ENCODE measurements around the gene SLC66A1.
"Not testable (repeated sequence)": the region's sequence is repeated elsewhere in the genome, so short reads cannot be mapped to it uniquely, and the experiment has no call there.

The SLC66A1 gene, protein sequence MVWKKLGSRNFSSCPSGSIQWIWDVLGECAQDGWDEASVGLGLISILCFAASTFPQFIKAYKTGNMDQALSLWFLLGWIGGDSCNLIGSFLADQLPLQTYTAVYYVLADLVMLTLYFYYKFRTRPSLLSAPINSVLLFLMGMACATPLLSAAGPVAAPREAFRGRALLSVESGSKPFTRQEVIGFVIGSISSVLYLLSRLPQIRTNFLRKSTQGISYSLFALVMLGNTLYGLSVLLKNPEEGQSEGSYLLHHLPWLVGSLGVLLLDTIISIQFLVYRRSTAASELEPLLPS

DNA sequence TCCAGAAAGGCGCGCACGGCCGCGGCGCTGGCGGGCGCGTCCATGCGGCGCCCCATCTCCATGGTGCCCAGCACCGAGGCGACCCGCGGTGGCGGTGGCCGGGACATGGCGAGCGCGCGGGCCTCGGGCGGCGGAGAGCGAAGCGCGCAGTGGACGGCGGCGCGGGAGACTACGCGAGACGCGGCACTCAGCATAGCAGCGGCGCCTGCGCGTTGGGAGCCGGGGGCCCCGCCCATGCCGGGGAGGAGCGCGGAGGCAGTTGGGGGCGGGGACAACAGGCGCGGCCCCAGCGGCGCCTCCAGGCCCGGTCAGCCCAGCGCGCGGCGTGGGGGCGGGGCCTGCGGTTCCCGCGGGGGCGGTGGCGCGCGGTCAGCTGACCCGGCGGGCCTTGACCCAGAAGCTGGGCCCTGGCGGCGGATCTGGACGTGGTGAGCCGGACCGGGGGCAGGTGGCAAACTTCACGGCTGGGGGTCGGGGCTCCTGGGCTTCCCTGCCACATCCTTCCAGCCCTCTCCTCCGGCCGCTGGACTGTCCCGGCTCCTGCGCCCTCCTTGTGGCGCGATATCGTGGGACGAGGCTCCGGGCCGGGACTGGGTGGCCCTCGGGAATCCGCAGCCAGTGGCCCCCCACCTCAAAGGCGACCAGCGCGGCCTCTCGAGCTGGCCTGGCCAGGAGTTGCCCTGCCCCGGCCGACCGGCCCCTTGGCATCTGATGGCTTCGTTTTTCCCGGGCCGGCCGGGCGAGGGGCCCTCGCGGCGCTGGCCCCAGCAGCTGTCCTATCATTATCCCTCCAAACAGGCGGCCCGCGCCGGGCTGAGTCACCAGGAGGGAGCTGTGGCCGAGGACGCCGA is at the start of gene SLC66A1, which contains the start of gene AKR7A2:
Gene SLC66A1 (plus strand): TSS at position 396 of the 851 bp plus-strand sequence. CDS start 5,352 bp downstream, outside the sequence.
Gene AKR7A2 (minus strand): TSS at position 214 of the 851 bp plus-strand sequence. CDS start 20 bp downstream, at position 194.
- peak; percentile 54 for DNase-seq

DNA sequence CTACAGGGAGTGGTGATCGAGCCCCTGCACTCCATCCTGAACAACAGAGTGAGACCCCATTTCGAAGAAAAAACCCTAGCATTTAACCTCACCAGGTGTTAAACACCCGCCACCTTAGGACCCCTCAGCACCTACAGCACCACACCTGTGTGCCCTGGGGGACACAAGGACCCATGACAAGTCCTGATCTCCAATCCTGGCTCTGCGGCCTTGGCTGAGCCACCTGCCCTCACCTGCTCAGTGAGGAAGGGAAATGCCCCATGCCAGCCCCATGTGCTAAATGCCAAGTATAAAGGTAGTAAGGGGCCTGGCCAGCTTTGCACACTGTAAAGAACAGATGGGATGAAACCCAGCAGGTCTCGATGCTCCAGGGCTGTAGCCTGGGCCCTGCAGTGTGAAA is 49.4 kb upstream of the SLC66A1 start:
- no peak for DNase-seq

DNA sequence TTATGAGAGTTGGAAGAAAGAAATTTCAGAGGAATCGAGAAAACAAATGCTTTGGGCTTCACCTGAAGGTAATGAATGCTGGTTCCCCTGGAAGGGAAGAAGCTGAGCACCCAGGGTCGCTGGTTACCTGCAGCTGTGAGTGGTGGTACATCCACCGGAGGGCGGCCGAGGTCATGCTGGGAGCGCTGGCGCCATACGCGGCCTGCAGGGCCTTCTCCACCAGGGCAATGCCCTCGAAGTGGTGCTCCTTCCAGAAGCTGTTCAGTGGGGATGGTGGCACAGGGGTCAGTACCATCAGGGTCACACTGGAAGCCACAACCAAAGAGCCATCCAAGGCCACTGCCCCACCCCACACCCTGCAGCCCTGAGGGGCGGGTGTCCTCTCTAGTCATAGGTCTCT is 43.7 kb upstream of the SLC66A1 start:
- DNase-seq = no peak

DNA sequence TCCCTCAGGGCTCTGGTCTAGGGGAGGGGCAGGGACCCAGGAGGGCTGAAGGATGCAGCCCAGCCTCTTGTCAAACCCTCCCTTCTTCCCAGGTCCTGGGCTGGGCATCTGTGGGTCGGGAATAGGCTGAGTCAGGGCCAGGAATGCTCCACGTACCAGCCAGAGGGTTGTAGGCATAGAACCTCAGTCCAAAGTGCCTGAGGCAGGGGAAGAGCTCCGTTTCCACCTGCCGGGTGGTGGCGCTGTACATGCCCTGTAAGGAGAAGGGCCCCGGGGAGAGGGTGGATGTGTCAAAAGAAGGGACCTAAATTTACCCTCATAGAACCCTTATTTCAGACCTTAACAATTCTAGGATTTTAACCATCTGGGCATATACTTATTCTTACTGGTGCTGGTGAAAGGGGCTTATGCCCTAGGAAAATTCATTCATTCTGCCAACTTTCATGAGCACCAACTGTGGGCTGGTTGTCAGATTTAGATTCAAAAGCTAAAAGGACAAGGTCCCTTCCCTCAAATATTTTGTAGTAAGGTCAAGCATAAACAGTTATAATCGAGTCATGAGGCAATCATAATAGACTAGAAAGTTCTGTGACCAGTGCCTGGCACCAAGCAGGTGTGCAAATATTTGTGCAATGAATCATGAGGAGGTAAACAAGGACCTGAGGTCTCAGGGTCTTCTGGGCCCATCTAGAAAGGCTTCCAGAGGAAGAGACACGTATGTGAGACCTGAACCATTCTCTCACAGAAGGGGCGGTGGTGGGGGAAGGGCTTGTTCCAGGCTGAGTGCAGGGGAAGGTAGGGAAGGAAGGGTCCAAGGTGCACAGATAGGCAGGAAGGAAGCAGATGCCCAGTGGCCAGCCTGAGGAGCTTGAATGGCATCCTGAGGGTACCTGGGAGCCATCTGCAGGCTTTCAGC is 42.4 kb upstream of the SLC66A1 start:
- DNase-seq = not testable (repeated sequence)

DNA sequence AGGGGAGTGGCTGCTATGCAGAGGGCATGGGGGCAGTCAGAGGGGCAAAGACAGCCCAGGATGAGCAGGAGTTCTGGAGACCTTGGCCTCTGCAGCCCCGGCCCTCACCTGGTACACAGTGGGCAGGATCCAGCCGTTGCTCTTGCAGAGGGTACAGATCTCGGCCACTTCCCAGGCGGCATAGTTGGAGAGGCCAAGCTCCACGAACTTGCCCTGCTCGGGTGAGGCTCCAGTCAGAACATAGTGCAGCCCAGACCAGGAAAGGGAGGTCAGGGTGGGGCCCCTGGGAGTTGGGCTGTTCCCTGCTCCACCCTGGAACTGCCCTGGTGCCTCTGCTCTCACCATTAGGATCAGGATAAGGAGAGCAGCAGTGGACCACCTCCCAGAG is 41.8 kb upstream of the SLC66A1 start:
- DNase-seq = not testable (repeated sequence)

DNA sequence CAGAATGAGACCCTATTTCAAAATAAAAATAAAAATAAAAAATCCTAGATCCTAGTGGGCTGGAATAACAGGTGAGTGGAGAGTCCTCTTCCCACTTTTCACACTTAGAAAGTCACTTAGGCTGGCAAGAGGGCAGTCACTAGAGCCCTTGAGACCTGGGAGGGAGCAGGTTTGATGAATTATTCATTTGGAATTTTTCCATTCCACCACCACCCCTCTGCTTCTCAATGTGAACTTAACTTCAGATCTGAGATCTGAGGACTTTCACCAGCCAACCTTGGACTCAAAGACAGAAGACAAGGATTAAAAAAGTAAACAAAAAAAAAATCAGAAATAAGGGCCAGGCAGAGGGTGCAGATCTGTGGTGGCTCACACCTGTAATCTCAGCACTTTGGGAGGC is 40.1 kb upstream of the SLC66A1 start:
- DNase-seq = no peak

DNA sequence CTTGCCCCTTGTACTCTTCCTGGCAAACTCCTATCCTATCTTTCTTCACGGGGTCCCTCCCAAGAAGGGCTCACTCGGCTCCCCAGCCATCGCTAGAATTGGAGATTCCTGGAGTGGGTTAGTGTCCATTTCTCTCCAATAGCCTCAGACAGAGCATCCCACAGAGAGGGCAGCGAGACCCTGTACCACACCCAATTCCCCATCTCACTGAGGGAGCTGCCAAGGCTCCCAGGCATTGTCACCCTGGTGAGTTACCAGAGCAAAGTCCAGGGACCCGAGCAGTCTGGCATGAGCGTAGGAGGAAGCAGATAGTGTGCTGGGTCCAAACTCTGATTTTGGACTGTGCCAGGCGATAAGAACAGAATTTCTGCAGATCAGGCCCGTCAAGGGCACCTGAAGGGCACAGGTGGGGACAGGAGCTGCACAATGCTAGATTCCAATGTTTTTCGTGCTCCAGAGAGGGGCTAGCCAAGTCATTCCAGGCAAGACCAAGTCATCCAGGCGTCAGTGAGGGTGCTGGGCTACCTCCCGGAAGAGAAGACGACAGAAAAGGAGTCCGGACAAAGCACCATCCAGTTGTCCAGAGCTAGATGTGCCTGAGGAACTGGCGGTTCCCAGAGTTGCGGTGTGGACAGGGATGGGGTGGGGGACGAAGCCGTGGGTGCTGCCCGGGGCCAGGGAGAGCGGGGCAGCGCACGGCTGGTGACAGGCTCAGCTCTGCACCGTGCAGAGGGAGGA is 38.9 kb upstream of the SLC66A1 start:
- no peak for DNase-seq

DNA sequence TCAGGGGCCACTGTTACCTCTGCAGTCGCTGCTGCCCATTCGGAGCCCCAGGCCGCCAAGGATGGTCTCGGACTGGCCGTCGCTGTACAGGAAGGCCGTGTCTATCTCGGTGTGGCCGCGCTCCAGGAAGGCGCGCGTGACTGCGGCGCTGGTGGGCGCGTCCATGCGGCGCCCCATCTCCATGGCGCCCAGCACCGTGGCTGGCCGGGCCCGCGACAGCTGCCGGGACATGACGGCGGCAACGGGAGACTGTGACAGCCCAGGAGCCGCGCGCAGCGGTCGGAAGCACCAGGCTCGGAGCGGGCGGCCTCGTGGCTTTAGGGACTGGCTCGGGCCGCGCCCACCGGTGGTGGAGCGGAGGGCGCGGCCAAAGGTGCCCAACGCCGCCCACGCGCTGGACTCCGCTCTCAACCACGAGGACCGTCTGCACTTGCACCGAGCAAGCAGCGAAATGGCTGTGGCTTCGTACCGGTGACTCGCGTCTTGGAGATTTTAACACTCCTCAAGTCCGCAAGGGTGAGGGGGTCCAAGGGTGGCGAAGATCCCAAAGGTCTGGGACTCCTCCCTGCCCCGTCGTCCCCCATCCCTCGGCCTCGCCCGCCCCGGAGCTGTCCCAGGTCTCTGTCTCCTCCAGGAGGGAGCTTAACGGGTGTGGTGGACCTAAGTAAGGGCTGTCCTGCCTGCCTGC is 38.1 kb upstream of the SLC66A1 start:
- DNase-seq = not testable (repeated sequence)

DNA sequence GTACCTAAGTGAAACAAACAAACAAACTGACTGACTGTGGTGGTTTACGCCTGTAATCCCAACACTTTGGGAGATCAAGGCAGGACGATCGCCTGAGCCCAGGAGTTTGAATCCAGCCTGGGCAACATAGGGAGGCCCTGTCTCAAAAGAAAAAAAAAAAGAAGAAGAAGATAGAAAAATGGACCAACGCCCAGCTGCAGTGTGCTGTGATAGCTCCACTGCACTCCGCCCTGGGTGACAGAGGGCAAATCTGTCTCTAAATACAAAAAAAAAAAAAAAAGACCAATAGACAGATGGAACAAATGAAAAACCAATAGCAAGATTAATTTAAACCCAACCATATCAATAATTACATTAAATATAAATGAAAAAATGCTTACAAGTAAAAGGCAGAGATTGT is 37.5 kb upstream of the SLC66A1 start:
- DNase-seq = no peak

DNA sequence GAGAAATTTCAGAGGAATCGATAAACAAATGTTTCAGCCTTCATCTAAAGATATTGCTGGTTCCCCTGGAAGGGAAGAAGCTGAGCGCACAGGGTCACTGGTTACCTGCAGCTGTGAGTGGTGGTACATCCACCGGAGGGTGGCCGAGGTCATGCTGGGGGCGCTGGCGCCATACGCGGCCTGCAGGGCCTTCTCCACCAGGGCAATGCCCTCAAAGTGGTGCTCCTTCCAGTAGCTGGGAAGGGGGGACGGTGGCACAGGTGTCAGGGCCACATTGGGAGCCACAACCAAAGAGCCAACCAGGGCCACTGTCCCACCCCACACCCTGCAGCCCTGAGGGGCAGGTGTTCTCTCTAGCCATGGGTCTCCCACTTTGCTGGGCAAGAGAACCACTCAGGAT is 28.2 kb upstream of the SLC66A1 start:
- DNase-seq = no peak

DNA sequence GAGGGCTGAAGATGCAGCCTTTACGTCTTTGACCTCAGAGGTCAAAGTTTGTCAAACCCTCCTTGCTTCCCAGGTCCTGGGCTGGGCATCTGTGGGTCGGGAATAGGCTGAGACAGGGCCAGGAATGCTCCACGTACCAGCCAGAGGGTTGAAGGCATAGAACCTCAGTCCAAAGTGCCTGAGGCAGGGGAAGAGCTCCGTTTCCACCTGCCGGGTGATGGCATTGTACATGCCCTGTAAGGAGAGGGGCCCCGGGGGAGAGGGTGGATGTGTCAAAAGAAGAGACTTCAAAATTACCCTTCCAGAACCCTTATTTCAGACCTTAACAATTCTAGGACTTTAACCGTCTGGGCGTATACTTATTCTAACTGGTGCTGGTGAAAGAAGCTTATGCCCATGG is 27.2 kb upstream of the SLC66A1 start:
- DNase-seq = no peak

DNA sequence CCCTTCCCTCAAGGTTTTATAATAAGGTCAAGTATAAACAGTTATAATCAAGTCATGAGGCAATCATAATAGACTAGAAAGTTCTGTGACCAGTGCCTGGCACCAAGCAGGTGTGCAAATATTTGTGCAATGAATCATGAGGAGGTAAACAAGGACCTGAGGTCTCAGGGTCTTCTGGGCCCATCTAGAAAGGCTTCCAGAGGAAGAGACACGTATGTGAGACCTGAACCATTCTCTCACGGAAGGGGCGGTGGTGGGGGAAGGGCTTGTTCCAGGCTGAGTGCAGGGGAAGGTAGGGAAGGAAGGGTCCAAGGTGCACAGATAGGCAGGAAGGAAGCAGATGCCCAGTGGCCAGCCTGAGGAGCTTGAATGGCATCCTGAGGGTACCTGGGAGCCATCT is 26.8 kb upstream of the SLC66A1 start:
- not testable (repeated sequence) for DNase-seq

DNA sequence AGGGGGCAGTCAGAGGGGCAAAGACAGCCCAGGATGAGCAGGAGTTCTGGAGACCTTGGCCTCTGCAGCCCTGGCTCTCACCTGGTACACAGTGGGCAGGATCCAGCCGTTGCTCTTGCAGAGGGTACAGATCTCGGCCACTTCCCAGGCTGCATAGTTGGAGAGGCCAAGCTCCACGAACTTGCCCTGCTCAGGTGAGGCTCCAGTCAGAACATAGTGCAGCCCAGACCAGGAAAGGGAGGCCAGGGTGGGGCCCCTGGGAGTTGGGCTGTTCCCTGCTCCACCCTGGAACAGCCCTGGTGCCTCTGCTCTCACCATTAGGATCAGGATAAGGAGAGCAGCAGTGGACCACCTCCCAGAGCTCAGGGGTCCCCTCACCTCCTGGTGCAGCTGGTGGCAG is 26.3 kb upstream of the SLC66A1 start:
- not testable (repeated sequence) for DNase-seq

DNA sequence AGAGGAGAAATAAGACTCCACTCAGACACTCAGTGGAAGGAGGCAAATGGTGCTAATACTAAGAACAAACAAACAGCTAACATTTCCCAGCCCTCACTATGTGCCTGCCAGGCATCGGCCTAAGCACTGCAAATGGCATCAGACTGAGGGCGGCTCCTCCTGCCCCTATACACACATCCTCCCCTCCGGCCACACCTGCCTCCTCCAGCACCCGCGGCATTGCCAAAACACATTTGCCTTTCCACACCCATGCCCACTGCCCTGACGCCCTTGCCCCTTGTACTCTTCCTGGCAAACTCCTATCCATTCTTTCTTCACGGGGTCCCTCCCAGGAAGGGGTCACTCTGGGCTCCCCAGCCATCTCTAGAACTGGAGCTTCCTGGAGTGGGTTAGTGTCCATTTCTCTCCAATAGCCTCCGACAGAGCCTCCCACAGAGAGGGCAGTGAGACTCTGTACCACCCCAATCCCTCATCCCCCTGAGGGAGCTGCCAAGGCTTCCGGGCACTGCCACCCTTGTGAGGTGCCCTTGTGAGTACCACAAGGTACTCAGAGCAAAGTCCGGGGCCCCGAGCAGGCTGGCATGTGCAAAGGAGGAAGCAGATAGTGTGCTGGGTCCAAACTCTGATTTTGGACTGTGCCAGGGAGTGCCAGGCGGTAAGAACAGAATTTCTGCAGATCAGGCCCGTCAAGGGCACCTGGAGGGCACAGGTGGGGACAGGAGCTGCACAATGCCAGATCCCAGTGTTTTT is 24.5 kb upstream of the SLC66A1 start:
- DNase-seq = peak; percentile 23

DNA sequence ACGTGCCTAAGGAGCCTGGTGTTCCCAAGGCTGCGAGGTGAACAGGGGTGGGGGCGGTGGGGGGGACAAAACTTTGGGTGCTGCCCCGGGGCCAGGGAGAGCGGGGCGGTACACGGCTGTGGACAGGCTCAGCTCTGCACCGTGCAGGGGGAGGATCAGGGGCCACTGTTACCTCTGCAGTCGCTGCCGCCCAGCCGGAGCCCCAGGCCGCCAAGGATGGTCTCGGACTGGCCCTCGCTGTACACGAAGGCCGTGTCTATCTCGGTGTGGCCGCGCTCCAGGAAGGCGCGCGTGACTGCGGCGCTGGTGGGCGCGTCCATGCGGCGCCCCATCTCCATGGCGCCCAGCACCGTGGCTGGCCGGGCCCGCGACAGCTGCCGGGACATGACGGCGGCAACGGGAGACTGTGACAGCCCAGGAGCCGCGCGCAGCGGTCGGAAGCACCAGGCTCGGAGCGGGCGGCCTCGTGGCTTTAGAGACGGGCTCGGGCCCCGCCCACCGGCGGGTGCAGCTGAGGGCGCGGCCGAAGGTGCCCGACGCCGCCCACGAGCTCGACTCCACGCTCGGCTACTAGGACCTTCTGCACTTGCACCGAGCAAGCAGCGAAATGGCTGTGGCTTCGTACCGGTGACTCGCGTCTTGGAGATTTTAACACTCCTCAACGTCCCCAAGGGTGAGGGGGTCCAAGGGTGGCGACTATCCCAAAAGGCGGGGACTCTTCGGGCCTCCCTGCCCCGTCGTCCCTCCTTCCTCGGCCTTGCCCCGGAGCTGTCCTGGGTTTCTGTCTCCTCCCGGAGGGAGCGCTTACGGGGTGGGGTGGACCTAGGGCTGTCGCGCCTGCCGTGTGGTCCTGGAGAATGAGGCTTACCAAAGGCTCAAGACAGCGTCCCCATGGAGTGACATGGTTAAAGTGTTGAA is 23.5 kb upstream of the SLC66A1 start, which contains the start of gene AKR7A3:
Gene AKR7A3 (minus strand): TSS at position 447 of the 918 bp plus-strand sequence. CDS start 61 bp downstream, at position 386.
- DNase-seq = peak; percentile 40

DNA sequence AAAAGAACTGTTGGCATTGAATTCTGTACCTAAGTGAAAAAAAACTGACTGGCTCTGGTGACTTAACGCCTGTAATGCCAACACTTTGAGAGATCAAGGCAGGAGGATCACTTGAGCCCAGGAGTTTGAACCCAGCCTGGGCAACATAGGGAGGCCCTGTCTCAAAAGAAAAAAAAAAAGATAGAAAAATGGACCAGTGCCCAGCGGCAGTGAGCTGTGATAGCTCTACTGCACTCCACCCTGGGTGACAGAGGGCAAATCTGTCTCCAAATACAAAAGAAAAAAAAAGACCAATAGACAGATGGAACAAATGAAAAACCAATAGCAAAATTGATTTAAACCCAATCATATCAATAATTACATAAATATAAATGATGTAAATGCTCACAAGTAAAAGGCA is 22.9 kb upstream of the SLC66A1 start:
- no peak for DNase-seq

DNA sequence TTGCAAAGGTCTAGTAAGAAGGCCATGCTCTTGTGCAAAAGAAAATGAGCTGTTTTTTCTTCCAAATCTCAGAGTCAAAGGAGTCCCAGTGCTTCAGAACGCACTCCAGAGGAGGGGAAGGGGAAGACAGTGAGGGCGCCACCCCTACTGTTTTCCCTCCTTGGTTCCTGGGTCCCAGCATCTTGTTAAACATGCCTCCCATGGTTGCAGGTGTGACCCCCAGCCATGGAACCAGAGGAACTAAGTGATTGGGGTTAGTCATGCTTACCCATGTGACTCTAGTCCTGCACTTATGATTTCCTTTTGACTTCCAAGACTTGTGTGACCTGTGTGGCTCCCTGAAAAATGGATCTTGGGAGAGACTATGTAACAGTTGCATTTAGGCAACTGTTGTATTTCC is 17.5 kb upstream of the SLC66A1 start:
- DNase-seq = no peak

DNA sequence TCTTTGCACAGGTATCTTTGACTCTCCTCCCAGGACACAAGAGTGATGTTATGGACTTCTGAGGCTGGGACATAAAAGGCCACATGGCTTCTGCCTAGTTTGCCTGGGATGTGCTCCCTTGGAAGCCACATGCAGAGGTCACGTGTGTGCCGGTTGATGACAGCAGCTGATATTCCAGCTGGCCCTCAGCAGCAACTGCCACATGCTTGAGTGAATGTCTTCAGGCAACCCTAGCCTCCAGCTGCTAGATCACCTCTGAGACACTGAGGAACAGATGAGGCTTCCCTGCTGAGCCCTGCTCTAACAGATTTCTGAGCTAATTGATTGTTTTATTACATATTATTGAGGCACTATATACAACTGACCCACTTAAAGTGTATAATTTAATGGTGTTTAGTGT is 11.9 kb upstream of the SLC66A1 start:
- DNase-seq = no peak

DNA sequence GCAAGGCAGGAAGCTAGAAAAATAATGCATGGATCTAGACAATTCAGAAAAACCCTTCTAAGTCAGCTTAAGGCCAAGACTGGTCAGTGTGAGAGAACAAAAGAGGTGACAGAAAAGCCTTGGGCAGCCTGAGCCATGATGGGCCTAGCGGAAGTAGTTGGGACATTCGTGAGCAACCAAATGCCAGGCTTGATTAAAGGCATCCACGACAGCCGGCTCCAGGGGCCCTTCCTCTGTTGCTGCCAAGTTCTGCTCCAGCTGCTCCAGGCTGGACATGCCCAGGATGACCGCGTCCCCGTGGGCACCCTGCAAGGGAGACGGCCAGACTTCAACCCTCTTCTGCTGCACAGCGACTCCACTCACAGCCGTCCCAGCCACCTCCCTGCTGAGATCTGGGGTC is 8.0 kb upstream of the SLC66A1 start:
- not testable (repeated sequence) for DNase-seq

DNA sequence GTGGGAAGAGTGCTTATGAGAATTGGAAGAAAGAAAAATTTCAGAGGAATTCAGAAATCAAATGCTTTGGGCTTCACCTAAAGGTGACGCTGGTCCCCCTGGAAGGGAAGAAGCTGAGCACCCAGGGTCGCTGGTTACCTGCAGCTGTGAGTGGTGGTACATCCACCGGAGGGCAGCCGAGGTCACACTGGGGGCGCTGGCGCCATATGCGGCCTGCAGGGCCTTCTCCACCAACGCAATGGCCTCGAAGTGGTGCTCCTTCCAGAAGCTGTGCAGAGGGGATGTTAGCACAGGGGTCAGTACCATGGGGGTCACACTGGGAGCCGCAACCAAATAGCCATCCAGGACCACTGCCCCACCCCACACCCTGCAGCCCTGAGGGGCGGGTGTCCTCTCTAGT is 6.2 kb upstream of the SLC66A1 start:
- DNase-seq = no peak
